SK-N-SH treated with all-trans-retinoic acid at 6 μM for 48 hours (cell line): ENCODE data around the gene UBE2V1.

ENCODE experiments used
- ATAC-seq: fragments of 200-7000 bp; cut with Tn5 transposase; 3 replicates; pipeline ENCODE4 v1.9.1; 2020; ENCODE audit warnings: mild to moderate bottlenecking, moderate library complexity
- ARNTL ChIP-seq: fragments of 450-650 bp; formaldehyde crosslinking; IDR thresholded peaks from 2 replicates; pipeline ENCODE4 v1.5.0; 2020; ENCODE audit warnings: low read depth, mild to moderate bottlenecking, moderate library complexity, borderline replicate concordance
- BACH2 ChIP-seq: fragments of 250-450 bp; sonication (Bioruptor Pico); IDR thresholded peaks from 2 replicates; pipeline ENCODE4 v1.9.0; 2021; ENCODE audit warnings: mild to moderate bottlenecking, borderline replicate concordance
- CSDC2 ChIP-seq: fragments of 250-450 bp; sonication (Bioruptor Pico); IDR thresholded peaks from 2 replicates; pipeline ENCODE4 v1.5.0; 2020; ENCODE audit warnings: mild to moderate bottlenecking, moderate library complexity
- ESRRG ChIP-seq: fragments of 250-450 bp; sonication (Bioruptor Pico); IDR thresholded peaks from 2 replicates; pipeline ENCODE4 v1.6.1; 2021; ENCODE audit warnings: mild to moderate bottlenecking
- GLIS3 ChIP-seq: fragments of 250-450 bp; sonication (Bioruptor Pico); IDR thresholded peaks from 2 replicates; pipeline ENCODE4 v1.5.0; 2020; ENCODE audit warnings: mild to moderate bottlenecking, moderate library complexity
- ISL1 ChIP-seq: fragments of 250-450 bp; sonication (Bioruptor Pico); IDR thresholded peaks from 2 replicates; pipeline ENCODE4 v2.1.2; 2022; ENCODE audit warnings: mild to moderate bottlenecking, moderate library complexity
- OSR1 ChIP-seq: fragments of 250-450 bp; sonication (Bioruptor Pico); IDR thresholded peaks from 2 replicates; pipeline ENCODE4 v1.8.0; 2022; ENCODE audit warnings: moderate library complexity, mild to moderate bottlenecking, inconsistent platforms
- PPARA ChIP-seq: fragments of 250-450 bp; sonication (Bioruptor Pico); IDR thresholded peaks from 2 replicates; pipeline ENCODE4 v1.5.0; 2020; ENCODE audit warnings: mild to moderate bottlenecking, borderline replicate concordance
- RARB ChIP-seq: fragments of 250-450 bp; sonication (Bioruptor Pico); IDR thresholded peaks from 2 replicates; pipeline ENCODE4 v1.8.0; 2021; ENCODE audit warnings: mild to moderate bottlenecking, moderate library complexity
- TCF4 ChIP-seq: fragments of 250-450 bp; sonication (Bioruptor Pico); IDR thresholded peaks from 2 replicates; pipeline ENCODE4 v1.8.0; 2021; ENCODE audit warnings: mild to moderate bottlenecking, moderate library complexity, borderline replicate concordance
- TOX ChIP-seq: fragments of 250-450 bp; sonication (Bioruptor Pico); IDR thresholded peaks from 2 replicates; pipeline ENCODE4 v1.8.0; 2021; ENCODE audit warnings: mild to moderate bottlenecking, moderate library complexity, borderline replicate concordance
- ZC3H10 ChIP-seq: fragments of 250-450 bp; sonication (Bioruptor Pico); IDR thresholded peaks from 2 replicates; pipeline ENCODE4 v1.5.1; 2021; ENCODE audit warnings: mild to moderate bottlenecking, moderate library complexity
- ZFP3 ChIP-seq: fragments of 250-450 bp; sonication (Bioruptor Pico); IDR thresholded peaks from 2 replicates; pipeline ENCODE4 v1.5.0; 2020; ENCODE audit warnings: mild to moderate bottlenecking, moderate library complexity
- ZFP30 ChIP-seq: fragments of 450-650 bp; formaldehyde crosslinking; IDR thresholded peaks from 2 replicates; pipeline ENCODE4 v1.5.0; 2022; ENCODE audit warnings: mild to moderate bottlenecking, moderate library complexity
- ZNF565 ChIP-seq: fragments of 450-650 bp; formaldehyde crosslinking; conservative IDR thresholded peaks from 2 replicates; pipeline ENCODE4 v1.5.0; 2020; ENCODE audit warnings: low read depth, mild to moderate bottlenecking, moderate library complexity
- TF ChIP-seq, protein P1 (sequence below): fragments of 250-450 bp; sonication (Bioruptor Pico); IDR thresholded peaks from 2 replicates; pipeline ENCODE4 v1.8.0; 2021; ENCODE audit warnings: low read depth, mild to moderate bottlenecking, moderate library complexity, borderline replicate concordance
- TF ChIP-seq, protein P2 (sequence below): fragments of 250-450 bp; sonication (Bioruptor Pico); IDR thresholded peaks from 2 replicates; pipeline ENCODE4 v1.5.0; 2020; ENCODE audit warnings: mild to moderate bottlenecking, moderate library complexity
- TF ChIP-seq, protein P3 (sequence below): fragments of 250-450 bp; sonication (Bioruptor Pico); IDR thresholded peaks from 2 replicates; pipeline ENCODE4 v1.5.1; 2020; ENCODE audit warnings: low read depth, mild to moderate bottlenecking, moderate library complexity
- TF ChIP-seq, protein P4 (sequence below): fragments of 250-450 bp; sonication (Bioruptor Pico); IDR thresholded peaks from 2 replicates; pipeline ENCODE4 v1.5.1; 2021; ENCODE audit warnings: mild to moderate bottlenecking, moderate library complexity

UBE2V1 gene

DNA sequence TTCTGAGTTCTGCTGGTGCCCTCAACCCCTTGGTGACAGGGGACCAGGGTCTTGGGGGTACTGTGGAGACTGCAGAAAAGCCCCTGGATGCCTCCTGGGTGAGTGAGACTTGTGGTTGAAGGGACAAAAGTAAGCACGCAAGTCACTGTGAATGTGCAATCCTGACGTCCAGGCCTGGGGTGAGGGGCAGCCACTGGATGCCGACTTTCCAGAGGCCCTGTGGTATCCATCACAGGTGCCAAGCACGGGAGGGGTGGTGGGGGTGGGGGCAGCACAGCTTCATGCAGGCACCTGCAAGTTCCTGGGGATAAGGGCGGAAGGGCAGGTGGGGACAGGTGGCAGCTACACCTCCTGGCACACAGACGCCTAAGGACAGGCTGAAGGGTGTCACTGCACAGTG is 20.1 kb upstream of the UBE2V1 start:
- no peak for TF ChIP-seq TOX (CRISPR knock-in tag)
- no peak for TF ChIP-seq BACH2 (CRISPR knock-in tag)
- TF ChIP-seq GLIS3 (CRISPR knock-in tag) = no peak
- TF ChIP-seq PPARA (CRISPR knock-in tag) = no peak
- TF ChIP-seq ZNF565 = no peak
- no peak for TF ChIP-seq ARNTL
- no peak for TF ChIP-seq ZFP30 (CRISPR knock-in tag)
- no peak for TF ChIP-seq ZC3H10 (CRISPR knock-in tag)
- TF ChIP-seq, protein P1, sequence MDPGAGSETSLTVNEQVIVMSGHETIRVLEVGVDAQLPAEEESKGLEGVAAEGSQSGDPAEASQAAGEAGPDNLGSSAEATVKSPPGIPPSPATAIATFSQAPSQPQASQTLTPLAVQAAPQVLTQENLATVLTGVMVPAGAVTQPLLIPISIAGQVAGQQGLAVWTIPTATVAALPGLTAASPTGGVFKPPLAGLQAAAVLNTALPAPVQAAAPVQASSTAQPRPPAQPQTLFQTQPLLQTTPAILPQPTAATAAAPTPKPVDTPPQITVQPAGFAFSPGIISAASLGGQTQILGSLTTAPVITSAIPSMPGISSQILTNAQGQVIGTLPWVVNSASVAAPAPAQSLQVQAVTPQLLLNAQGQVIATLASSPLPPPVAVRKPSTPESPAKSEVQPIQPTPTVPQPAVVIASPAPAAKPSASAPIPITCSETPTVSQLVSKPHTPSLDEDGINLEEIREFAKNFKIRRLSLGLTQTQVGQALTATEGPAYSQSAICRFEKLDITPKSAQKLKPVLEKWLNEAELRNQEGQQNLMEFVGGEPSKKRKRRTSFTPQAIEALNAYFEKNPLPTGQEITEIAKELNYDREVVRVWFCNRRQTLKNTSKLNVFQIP = no peak
- TF ChIP-seq ISL1 (CRISPR knock-in tag) = no peak
- no peak for TF ChIP-seq CSDC2 (CRISPR knock-in tag)
- no peak for TF ChIP-seq RARB
- TF ChIP-seq, all 23 proteins: peak for 0
- no peak for ATAC-seq

DNA sequence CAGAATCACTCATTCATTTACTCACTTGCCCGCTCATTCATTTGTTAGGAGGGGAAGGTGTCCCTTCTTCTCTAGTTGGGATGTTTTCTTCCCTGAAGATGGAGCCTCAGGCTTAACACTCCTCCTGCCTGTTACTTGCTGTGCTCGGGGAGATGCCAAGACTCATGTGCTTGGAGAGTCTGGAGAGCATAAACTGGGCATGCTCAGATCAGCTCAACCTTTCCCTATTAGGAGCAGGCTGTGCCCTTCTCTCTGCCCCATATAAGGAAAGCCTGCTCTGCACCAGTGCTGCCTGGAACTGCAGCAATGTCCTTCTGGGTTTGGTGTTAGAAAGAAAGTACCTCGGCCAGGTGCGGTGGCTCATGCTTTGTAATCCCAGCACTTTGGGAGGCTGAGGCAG is 18.0 kb upstream of the UBE2V1 start:
- ATAC-seq = no peak
- no peak for TF ChIP-seq GLIS3 (CRISPR knock-in tag)
- TF ChIP-seq, protein P2, sequence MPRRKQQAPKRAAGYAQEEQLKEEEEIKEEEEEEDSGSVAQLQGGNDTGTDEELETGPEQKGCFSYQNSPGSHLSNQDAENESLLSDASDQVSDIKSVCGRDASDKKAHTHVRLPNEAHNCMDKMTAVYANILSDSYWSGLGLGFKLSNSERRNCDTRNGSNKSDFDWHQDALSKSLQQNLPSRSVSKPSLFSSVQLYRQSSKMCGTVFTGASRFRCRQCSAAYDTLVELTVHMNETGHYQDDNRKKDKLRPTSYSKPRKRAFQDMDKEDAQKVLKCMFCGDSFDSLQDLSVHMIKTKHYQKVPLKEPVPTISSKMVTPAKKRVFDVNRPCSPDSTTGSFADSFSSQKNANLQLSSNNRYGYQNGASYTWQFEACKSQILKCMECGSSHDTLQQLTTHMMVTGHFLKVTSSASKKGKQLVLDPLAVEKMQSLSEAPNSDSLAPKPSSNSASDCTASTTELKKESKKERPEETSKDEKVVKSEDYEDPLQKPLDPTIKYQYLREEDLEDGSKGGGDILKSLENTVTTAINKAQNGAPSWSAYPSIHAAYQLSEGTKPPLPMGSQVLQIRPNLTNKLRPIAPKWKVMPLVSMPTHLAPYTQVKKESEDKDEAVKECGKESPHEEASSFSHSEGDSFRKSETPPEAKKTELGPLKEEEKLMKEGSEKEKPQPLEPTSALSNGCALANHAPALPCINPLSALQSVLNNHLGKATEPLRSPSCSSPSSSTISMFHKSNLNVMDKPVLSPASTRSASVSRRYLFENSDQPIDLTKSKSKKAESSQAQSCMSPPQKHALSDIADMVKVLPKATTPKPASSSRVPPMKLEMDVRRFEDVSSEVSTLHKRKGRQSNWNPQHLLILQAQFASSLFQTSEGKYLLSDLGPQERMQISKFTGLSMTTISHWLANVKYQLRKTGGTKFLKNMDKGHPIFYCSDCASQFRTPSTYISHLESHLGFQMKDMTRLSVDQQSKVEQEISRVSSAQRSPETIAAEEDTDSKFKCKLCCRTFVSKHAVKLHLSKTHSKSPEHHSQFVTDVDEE (CRISPR knock-in tag) = no peak
- TF ChIP-seq RARB = no peak
- no peak for TF ChIP-seq TCF4 (CRISPR knock-in tag)
- TF ChIP-seq ZNF565 = no peak
- TF ChIP-seq ZFP3 (CRISPR knock-in tag) = no peak
- TF ChIP-seq, protein P3, sequence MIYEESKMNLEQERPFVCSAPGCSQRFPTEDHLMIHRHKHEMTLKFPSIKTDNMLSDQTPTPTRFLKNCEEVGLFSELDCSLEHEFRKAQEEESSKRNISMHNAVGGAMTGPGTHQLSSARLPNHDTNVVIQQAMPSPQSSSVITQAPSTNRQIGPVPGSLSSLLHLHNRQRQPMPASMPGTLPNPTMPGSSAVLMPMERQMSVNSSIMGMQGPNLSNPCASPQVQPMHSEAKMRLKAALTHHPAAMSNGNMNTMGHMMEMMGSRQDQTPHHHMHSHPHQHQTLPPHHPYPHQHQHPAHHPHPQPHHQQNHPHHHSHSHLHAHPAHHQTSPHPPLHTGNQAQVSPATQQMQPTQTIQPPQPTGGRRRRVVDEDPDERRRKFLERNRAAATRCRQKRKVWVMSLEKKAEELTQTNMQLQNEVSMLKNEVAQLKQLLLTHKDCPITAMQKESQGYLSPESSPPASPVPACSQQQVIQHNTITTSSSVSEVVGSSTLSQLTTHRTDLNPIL (CRISPR knock-in tag) = no peak
- TF ChIP-seq ZFP30 (CRISPR knock-in tag) = no peak
- no peak for TF ChIP-seq ESRRG (CRISPR knock-in tag)
- no peak for TF ChIP-seq PPARA (CRISPR knock-in tag)

DNA sequence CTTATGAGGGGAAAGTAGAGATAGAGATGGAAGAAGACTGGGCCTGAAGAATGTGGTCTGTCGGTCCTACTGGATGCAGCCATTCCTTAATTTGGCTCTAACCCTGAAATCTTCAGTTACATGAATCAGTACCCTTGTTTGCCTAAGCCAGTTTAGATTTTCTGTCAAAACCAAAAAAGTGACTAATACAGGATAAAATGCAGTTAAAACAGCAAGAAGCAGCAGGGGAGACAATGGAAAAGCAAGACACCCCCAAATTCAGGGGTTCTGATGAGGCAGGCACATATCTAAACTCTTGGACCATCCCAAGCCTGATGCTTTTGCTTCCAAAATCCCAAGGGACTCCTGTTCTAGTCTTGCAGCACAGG is 17.4 kb upstream of the UBE2V1 start:
- ATAC-seq = no peak

DNA sequence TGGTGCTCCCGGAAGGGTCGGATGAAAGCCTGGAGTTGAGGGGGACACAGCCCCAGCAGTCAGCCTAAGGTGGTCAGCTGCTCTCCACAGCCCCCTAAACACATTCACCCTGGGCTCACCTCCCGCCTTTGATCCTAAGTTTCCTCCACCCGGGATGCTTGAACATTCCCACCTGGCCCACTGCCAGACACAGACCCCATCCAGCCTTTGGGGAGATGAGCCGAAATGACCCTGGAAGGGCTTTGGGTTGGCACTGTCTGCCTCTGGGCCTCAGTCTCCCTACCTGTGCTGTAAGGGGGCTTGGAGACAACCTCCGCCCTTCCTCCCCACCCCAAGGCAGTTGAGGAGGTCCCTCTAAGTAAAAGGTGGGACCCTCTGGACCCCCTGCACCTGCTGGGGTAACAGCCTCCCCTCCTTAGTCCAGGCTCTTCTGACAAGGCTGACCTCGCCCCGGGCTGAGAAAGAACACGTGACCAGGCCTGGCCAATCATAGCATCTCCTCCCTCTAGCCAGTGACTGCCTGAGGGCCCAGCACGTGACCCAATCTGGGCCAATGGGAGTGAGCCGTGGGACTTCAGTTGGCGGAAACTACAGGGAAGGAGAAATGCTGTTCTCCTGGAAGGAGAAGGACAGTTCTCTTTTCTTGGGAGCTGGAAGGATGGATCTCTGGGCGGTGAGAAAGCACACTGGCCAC is 16.9 kb upstream of the UBE2V1 start:
- no peak for TF ChIP-seq CSDC2 (CRISPR knock-in tag)
- no peak for TF ChIP-seq ZFP30 (CRISPR knock-in tag)
- no peak for TF ChIP-seq TCF4 (CRISPR knock-in tag)
- TF ChIP-seq ZNF565 = no peak
- TF ChIP-seq, protein P4, sequence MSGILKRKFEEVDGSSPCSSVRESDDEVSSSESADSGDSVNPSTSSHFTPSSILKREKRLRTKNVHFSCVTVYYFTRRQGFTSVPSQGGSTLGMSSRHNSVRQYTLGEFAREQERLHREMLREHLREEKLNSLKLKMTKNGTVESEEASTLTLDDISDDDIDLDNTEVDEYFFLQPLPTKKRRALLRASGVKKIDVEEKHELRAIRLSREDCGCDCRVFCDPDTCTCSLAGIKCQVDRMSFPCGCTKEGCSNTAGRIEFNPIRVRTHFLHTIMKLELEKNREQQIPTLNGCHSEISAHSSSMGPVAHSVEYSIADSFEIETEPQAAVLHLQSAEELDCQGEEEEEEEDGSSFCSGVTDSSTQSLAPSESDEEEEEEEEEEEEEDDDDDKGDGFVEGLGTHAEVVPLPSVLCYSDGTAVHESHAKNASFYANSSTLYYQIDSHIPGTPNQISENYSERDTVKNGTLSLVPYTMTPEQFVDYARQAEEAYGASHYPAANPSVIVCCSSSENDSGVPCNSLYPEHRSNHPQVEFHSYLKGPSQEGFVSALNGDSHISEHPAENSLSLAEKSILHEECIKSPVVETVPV (CRISPR knock-in tag) = no peak
- peak; percentile 54; the same call in 2 of the 3 replicates for ATAC-seq

More for the DNA sequence above, 17.4 kb upstream of the UBE2V1 start:
- TF ChIP-seq ZFP30 (CRISPR knock-in tag) (no peak), OSR1 (no peak), ZNF565 (no peak), BACH2 (CRISPR knock-in tag) (no peak)
- TF ChIP-seq, protein P1 = no peak
- TF ChIP-seq, all 23 proteins: peak for 0
